HG03196 (cell line): ENCODE data around the gene NUDT15.
"Not testable (repeated sequence)": the region's sequence is repeated elsewhere in the genome, so short reads cannot be mapped to it uniquely, and the experiment has no call there.

Experiments used
- ATAC-seq: cut with Tn5 transposase; IDR thresholded peaks from one replicate; pipeline ENCODE4 v1.9.1; 2021; ENCODE audit not compliant: unreplicated experiment

Gene NUDT15

GRCh38 chr13:48040896-48041295, 3.4 kb downstream of the NUDT15 start:
- no peak for ATAC-seq

GRCh38 chr13:48042894-48043293, 5.4 kb downstream of the NUDT15 start:
- ATAC-seq = no peak

GRCh38 chr13:48043789-48044503, 6.4 kb downstream of the NUDT15 start:
- no peak for ATAC-seq

DNA sequence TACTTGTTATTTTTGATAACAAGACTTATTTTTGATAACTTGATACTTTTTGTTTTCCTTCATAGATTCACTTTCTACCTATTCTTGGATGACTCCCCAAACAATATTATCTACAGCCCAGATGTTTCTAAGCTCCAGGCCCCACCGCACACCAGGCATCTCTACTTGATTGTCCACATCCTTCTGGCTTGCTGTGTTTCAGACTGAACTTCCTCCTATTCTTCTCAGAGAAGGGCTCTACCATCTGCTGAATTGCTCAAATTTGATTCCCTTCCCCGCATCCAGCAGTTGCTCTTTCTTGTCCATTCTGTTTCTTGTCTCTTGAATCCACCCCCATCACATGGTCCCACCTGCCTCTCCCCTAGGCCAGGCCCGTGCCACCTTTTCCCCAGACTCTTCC, 13.0 kb downstream of the NUDT15 start:
- ATAC-seq = no peak

- no peak for ATAC-seq
Measured at GRCh38 chr13:48054601-48055000, 17.1 kb downstream of the NUDT15 start.

- ATAC-seq = no peak
Measured at GRCh38 chr13:48055712-48056111, 18.2 kb downstream of the NUDT15 start.

GRCh38 chr13:48058536-48058935, 21.0 kb downstream of the NUDT15 start:
- ATAC-seq = not testable (repeated sequence)

- ATAC-seq = not testable (repeated sequence)
Measured at GRCh38 chr13:48059951-48060350, 22.4 kb downstream of the NUDT15 start.

DNA sequence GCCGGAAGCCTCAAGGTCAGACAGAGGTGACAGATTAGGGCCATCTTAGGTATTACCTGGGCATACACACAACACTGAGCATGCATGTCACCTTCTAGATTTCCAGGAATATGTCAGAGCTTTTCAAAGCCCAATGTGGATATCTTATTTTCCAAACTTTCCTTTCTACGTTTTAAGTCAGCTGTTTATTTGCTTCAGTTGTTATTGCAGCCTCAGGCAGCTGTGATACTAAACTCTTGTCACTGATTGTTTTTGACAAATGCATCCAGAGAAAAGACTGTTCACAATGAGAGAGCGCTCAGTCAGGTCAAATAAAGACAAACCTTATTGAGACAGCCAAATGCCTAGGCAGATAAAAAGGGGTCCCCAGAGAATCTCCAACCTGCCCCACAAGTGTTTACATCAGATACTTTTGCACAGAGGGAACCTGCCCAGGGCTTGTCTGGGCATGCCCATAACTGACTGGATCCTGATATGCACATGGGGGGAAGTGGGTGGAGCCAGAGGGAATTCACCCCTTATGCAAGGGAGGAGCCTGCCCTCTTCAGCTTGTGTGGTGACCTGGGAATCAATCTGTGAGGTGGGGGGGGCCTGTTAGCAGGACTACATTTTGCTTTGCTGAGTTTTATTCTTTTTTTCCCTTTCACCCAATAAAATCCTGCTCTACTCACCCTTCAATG, 28.9 kb downstream of the NUDT15 start:
- ATAC-seq = no peak

DNA sequence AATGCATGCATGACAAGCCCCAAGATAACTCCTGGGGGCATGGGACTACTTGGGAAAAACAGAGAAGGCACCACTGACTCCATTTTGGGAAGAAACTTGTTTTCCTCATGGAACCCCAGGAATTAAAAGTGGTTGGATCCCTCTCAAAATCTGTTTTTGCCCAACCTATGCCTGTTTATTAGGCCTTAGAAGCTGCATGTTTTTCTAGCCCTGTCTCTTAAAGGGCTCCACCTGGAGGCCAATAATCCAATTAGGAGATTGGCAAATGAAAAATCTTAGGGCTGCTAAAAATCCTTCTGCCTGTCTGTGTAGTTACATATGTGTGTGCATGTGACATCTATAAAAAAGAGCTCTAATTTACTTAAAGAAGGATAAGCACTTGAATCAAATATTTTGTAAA, 30.5 kb downstream of the NUDT15 start:
- ATAC-seq = no peak

DNA sequence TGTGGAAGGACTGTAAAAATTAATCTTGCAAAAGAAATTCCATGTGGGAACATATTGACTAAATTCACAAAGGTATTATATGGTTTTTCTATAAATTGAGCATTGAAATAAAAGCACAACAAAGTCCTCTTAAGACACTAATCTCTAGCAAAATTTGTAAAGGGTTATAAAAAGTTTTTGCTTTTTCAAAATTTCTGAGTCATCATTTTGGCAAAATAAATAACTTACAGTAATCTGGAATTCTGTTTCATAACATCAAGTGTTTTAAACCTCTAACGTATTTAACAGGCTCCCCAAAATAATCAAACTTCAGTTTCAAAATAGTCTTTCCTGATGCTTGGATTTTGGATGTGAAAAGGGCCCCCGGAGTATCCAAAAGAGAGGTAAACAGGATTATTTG, 31.4 kb downstream of the NUDT15 start:
- ATAC-seq = no peak

DNA sequence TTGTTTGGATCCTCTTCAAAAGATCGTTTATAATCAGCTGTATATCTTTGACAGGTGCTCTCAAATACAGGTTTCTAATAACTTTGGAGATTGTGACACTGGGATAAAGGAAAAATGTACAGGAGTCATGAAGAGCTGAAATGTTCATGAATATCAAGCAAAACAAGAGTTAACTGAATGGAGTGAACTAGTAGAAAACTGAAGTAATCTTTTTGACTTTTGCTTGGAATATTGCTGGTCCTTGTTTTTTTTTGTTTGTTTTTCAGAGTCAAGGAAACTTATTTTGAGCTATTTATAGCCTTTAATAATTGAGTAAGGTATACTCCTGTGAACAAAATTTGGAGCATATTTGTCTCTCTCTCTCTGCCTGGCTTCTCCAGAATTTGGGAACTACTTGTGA, 32.0 kb downstream of the NUDT15 start:
- no peak for ATAC-seq

DNA sequence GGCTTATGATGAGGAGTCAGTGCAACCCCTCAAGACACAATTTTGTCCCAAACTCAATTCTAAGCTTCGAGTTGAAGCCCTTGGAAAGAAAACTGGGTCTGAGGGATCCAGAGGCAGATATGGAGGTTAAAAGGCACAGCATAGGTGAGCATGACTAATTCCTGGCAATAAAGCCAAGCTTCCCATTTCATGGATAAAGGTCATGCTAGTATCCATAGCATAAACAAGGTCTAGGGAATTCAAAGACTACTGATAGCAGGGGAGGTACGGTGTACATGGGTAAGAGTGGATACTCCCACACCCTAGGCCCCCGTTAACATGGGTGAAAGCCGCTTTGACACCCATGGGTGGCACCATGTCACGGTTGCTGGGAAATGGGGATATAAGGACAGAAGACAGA, 33.4 kb downstream of the NUDT15 start:
- no peak for ATAC-seq

DNA sequence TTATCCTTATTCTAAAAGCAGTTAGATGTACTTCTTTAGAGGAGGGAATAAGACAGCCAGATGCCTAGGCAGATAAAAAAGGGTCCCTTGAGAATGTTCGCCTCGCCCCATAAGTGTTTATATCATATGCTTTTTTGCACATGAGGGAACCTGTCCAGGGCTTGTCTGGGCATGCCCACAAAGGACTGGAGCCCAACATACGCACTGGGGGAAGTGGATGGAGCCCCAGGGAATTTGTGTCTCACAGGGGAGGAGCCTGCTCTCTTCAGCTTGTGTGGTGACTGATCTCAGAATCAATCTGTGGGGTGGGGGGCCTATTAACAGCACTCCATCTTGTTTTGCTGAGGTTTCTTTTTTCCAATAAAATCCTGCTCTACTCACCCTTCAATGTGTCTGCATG, 34.8 kb downstream of the NUDT15 start:
- ATAC-seq = no peak

DNA sequence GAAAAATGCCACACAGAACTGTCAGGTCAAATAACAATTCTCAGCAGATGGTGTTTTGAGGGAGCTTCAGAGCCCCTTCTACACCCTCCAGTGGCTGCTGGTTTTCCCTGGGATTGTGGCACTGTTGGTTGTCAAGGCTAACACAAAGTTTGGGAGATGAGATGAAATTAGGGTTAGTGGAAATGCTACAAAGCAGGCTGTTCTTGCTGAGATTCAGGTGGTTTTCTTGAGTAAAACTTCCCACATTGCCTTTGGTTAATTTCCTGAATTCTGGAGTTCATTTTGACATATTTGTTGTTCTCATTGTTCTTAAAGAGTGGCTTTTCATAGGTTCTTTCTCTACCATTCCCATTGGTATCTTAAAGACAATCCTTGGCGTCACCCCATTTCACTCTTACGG, 35.3 kb downstream of the NUDT15 start:
- ATAC-seq = no peak

DNA sequence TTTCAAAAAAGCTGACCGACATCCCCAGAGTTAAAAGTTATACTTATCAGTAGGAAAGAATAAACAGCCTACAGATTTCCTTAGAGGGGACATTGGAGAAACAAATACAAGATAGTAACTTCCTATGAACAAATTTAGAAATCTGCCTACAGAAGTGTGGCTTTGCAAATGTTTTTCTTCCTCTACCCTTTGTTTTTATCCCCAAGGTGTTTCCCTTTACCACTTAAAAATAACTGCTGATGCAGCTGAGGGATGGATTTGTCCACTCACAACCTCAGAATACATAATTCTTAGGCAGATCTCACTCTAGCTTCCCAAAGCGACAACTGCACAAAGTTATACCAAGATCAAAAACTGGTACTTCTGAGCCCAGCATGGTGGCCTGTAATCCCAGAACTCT, 36.5 kb downstream of the NUDT15 start:
- ATAC-seq = no peak

DNA sequence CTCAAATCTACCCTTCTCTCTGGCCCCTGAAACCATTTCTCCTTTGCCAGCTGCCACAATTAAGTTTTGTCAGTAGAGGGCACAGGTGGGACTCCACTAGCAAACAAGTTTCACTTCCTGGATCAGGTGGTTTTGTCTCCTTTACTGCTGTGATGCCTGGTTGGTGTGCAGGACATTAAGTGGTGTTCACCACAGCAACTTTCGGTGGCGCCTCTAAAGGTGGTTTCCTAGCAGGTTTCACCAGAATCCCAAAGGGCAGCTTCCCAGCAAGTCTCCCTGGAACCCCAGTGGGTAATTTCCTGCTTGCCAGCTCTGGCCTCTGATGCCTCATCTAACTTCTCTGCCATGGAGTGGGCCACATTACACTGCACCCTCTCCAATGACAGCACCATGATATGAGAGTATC, 40.7 kb downstream of the NUDT15 start:
- ATAC-seq = peak; percentile 95

DNA sequence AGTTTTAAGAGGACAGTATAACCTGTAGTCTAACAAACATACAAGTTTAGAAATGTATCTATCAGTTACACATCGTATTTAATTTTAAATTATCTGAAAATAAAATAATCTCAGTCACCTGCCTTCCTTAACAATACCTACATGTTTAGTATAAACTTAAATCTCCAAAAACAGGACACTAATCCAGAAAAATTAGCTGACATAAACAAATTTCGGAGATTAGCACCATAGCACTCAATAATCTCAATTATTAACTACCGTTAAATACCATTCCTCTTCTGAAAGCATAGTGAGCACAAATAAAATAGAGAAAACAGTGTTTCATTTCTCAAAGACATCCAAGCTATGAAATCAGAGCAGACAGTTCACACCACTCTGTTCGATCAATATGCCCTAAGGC, 44.2 kb downstream of the NUDT15 start:
- no peak for ATAC-seq

GRCh38 chr13:48086272-48086671, 48.7 kb downstream of the NUDT15 start:
- no peak for ATAC-seq

- ATAC-seq = no peak
Measured at GRCh38 chr13:48093588-48093987, 56.1 kb downstream of the NUDT15 start.

- peak; percentile 14 for ATAC-seq
Measured at GRCh38 chr13:48094404-48094780, 56.9 kb downstream of the NUDT15 start.

GRCh38 chr13:48094781-48095502, 57.4 kb downstream of the NUDT15 start, which contains the start of gene MED4:
TSS of gene MED4 (minus strand) at chr13:48095104. CDS start at chr13:48095078, 26 bp downstream.
- peak; percentile 91 for ATAC-seq
